ENCODE data around the gene CDH4.

CDH4 gene

DNA sequence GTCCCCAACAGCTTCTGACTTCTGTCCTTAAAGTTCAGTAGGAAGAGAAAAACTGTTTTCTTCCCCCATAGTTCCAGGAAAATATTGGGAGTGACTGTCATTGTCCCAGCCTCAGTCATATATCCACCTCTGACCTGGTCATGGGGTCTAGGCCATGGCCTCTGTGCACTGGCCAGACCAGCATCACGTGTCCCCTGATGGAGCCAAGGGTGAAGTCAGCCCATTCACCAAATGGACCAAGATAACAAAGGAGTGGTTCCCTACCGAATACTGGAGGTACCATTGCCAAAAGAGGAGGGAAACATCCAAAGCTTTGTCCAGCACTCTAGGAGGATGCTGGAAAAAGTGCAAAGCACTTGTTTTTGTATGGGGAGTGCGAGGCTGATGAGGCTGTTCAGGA, 418.2 kb downstream of the CDH4 start:
- peaks cover 9% of the 10 kb centered on the region for H4K20me1 ChIP-seq (ENCODE audit: insufficient read depth, low read length)
- peaks cover 10% of the 10 kb centered on the region for H3K27me3 ChIP-seq (ENCODE audit: insufficient read depth, low read length, poor library complexity)
- ATAC-seq (ENCODE audit: insufficient read depth, low read depth) (no peak), DNase-seq (no peak)
- H3K79me2 ChIP-seq (ENCODE audit: insufficient read depth, low read length) = no peaks in the 10 kb centered on the region
- no peak overlapping the region for H3K4me2 ChIP-seq (ENCODE audit: insufficient read depth, low read length)
- no peak overlapping the region for H2AFZ ChIP-seq (ENCODE audit: low read depth, low read length)
- no peaks in the 10 kb centered on the region for H3K4me1 ChIP-seq (ENCODE audit: insufficient read depth, low read length)
- H3K9ac ChIP-seq (ENCODE audit: low read depth, low read length) = no peak overlapping the region
- no peaks in the 10 kb centered on the region for H3K9me3 ChIP-seq (ENCODE audit: insufficient read depth, low read length, severe bottlenecking)
- H3K36me3 ChIP-seq (ENCODE audit: insufficient read depth, low read length) = no peaks in the 10 kb centered on the region
- no peak overlapping the region for H3K27ac ChIP-seq (ENCODE audit: low read length)
- TF ChIP-seq, protein P1, sequence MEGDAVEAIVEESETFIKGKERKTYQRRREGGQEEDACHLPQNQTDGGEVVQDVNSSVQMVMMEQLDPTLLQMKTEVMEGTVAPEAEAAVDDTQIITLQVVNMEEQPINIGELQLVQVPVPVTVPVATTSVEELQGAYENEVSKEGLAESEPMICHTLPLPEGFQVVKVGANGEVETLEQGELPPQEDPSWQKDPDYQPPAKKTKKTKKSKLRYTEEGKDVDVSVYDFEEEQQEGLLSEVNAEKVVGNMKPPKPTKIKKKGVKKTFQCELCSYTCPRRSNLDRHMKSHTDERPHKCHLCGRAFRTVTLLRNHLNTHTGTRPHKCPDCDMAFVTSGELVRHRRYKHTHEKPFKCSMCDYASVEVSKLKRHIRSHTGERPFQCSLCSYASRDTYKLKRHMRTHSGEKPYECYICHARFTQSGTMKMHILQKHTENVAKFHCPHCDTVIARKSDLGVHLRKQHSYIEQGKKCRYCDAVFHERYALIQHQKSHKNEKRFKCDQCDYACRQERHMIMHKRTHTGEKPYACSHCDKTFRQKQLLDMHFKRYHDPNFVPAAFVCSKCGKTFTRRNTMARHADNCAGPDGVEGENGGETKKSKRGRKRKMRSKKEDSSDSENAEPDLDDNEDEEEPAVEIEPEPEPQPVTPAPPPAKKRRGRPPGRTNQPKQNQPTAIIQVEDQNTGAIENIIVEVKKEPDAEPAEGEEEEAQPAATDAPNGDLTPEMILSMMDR (IDR thresholded peaks at IDR 0.05; ENCODE audit: borderline replicate concordance, extremely low read depth, low read length, poor library complexity, severe bottlenecking) = no peak
- no peak for TF ChIP-seq EZH2 (IDR thresholded peaks at IDR 0.05; ENCODE audit: borderline replicate concordance, low read depth, low read length, severe bottlenecking)
- H3K4me3 ChIP-seq (ENCODE audit: low read depth in 1 of 2, low read length in 2 of 2) = no peak overlapping the region

DNA sequence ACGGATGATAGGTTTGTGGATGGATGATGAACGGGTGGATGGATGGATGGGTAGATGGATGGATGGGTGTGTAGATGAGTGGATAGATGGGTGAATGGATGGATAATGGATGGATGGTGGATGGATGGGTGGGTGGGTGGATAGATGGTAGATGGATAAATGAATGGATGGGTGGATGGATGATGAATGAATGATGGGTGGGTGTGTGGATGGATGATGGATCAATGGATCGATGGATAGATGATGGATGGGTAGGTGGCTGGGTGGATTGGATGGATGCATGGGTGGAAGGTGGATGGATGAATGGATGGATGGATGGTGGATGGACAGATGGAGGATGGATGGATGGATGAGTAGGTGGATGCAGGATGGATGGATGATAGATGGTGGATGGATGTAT, 419.5 kb downstream of the CDH4 start:
- ATAC-seq (ENCODE audit: insufficient read depth, low read depth) (no peak), DNase-seq (no peak)
- Histone ChIP-seq H3K79me2 (ENCODE audit: insufficient read depth, low read length) (no peaks in the 10 kb centered on the region), H3K36me3 (ENCODE audit: insufficient read depth, low read length) (no peaks in the 10 kb centered on the region), H2AFZ (ENCODE audit: low read depth, low read length) (no peak overlapping the region), H4K20me1 (ENCODE audit: insufficient read depth, low read length) (peaks cover 4% of the 10 kb centered on the region; the same call in 1 of the 2 replicates), H3K27ac (ENCODE audit: low read length) (no peak overlapping the region), H3K4me1 (ENCODE audit: insufficient read depth, low read length) (no peaks in the 10 kb centered on the region), H3K27me3 (ENCODE audit: insufficient read depth, low read length, poor library complexity) (peaks cover 10% of the 10 kb centered on the region), H3K9me3 (ENCODE audit: insufficient read depth, low read length, severe bottlenecking) (no peaks in the 10 kb centered on the region), H3K4me3 (ENCODE audit: low read depth in 1 of 2, low read length in 2 of 2) (no peak overlapping the region), H3K4me2 (ENCODE audit: insufficient read depth, low read length) (no peak overlapping the region), H3K9ac (ENCODE audit: low read depth, low read length) (no peak overlapping the region)
- no peak for TF ChIP-seq EZH2 (IDR thresholded peaks at IDR 0.05; ENCODE audit: borderline replicate concordance, low read depth, low read length, severe bottlenecking)
- TF ChIP-seq, protein P1 (IDR thresholded peaks at IDR 0.05; ENCODE audit: borderline replicate concordance, extremely low read depth, low read length, poor library complexity, severe bottlenecking) = no peak

DNA sequence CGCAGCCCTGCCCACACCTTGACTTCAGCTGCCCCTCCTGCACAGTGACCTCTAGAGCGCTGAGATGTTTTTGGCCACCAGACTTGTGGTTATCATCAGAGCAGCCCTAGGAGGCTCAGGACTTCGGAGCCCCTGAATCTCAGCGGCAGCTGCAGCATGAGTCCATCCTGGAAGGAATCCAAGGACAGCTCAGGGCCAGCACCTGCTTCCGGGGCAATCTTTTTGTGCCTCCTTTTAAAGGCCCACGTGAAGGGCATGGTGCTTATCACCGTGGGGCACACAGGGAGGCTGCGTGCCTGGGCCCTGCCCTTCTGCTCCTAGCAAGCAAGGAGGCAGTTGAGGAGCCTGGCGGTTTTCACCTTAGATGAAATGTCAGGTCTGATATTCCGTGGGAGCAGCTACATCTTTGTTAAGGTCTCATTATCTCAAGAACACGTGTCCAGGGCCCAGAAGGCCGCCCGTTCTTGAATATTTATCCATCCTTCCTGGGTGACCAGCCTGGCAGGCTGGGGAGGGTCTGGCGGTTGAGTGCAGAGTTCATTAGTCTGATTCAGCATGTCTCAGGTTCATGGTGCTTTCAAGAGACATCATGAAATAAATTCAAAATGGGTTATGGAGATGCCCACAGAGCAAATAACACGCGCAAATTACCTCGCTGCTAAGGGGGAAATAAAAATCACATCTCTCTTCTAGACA, 421.2 kb downstream of the CDH4 start:
- DNase-seq = no peak
- TF ChIP-seq, protein P1 (IDR thresholded peaks at IDR 0.05; ENCODE audit: borderline replicate concordance, extremely low read depth, low read length, poor library complexity, severe bottlenecking) = no peak
- no peak for TF ChIP-seq EZH2 (IDR thresholded peaks at IDR 0.05; ENCODE audit: borderline replicate concordance, low read depth, low read length, severe bottlenecking)
- no peak for ATAC-seq (ENCODE audit: insufficient read depth, low read depth)
- Histone ChIP-seq H3K4me1 (ENCODE audit: insufficient read depth, low read length) (no peaks in the 10 kb centered on the region), H3K27ac (ENCODE audit: low read length) (no peak overlapping the region), H3K36me3 (ENCODE audit: insufficient read depth, low read length) (no peaks in the 10 kb centered on the region), H3K27me3 (ENCODE audit: insufficient read depth, low read length, poor library complexity) (peaks cover 4% of the 10 kb centered on the region), H3K4me3 (ENCODE audit: low read depth in 1 of 2, low read length in 2 of 2) (no peak overlapping the region), H3K4me2 (ENCODE audit: insufficient read depth, low read length) (no peak overlapping the region), H3K79me2 (ENCODE audit: insufficient read depth, low read length) (no peaks in the 10 kb centered on the region), H3K9me3 (ENCODE audit: insufficient read depth, low read length, severe bottlenecking) (no peaks in the 10 kb centered on the region), H3K9ac (ENCODE audit: low read depth, low read length) (no peak overlapping the region), H2AFZ (ENCODE audit: low read depth, low read length) (no peak overlapping the region), H4K20me1 (ENCODE audit: insufficient read depth, low read length) (peaks cover 4% of the 10 kb centered on the region; the same call in 1 of the 2 replicates)
